GM21447 (cell line): ENCODE data around the gene SCTR.

Experiments
- ATAC-seq: cut with Tn5 transposase; IDR thresholded peaks from one replicate; pipeline ENCODE4 v1.9.1; 2021; ENCODE audit not compliant: unreplicated experiment

SCTR gene

GRCh38 chr2:119449521-119449920 lies 74.8 kb downstream of the SCTR start:
- no peak for ATAC-seq

DNA sequence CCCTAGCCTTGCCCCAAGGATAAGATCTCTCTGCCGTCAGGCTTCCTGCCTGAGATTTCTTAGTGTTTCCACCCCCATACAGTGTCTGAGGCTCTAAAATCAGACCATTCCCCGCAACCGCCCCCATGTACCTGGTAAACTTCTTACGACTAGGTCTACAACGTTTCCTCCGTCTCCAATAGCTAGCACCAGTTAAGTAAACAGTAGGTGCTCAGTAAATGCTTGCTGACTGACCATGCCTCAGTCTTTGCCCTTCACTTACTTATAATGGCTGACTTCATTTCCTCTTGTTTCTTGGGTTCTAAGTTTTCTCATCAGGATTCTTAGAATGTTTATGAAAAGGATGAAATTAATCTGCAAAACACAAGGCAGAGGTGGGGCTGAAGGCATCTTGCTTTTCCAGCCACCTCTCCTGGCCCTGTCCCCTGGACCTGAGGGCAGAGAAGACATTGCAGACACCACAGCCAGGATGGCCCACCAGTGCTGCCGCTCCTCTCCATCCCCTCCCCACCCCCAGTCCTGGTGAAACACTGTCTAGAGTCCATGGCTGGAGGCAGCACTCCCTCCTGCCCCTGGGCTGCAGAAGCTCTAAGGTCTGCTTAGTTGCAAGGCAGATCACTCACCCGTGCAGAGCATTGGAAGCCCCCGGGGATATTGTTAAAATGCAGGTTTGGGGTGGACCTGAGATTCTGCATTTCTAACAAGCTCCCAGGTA lies 75.7 kb downstream of the SCTR start:
- no peak for ATAC-seq

DNA sequence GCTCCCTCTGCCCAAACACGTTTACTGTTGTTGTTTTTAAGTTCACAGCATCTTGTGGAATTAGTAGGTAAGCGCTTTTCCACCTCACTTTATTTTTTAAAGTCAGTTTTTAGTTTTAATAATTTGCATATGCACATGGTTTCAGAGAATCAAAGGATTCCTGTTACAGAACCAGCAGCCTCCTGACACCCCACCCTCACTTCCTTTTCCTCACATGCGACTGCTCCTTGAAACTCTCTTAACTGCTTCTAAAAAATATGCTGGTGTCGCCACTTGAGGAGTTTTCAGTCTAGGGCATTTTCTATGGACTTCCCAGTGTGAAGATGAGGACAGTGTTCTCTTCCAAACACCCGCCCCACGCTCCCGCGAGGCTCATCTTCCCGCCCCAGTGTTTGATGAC lies 78.2 kb downstream of the SCTR start:
- no peak for ATAC-seq

DNA sequence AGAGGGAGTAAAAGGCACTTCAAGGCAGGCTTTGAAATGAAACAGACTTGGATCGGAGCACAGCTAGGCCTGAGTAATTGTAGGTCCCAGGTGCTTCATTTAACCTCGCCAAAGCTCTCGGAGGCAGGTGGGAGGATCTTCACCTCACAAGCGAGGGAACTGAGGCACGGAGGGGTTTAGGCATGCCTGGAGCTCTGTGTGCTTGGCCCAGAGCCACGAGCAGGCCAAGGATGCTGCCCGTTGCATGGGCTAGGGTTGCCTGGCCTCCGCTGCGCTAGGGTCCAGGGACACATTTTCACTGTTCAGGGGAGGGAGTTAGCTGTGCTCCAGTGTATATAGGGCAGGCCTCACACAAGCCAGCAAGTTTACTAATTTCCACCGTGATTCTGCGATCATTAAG lies 81.4 kb downstream of the SCTR start:
- no peak for ATAC-seq

DNA sequence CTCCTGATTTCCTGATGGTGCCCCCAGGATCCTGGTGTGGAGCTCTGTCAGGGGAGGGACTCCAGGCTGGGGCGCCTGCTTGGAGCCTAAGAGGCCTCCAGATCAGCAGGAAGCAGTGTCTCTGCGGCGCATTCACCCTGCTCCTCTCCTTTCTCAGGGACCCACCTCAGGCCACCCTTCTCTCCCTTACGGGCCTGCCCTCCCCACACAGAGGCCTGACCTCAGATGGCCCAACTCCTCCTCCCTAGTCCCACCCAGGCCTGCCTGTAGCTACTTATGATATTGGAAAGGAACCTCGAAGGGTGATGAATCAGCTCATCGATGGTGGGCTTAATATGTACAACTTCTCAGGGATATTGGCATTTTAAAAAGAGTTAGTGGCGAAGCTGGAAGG lies 82.1 kb downstream of the SCTR start:
- ATAC-seq, result no peak

DNA sequence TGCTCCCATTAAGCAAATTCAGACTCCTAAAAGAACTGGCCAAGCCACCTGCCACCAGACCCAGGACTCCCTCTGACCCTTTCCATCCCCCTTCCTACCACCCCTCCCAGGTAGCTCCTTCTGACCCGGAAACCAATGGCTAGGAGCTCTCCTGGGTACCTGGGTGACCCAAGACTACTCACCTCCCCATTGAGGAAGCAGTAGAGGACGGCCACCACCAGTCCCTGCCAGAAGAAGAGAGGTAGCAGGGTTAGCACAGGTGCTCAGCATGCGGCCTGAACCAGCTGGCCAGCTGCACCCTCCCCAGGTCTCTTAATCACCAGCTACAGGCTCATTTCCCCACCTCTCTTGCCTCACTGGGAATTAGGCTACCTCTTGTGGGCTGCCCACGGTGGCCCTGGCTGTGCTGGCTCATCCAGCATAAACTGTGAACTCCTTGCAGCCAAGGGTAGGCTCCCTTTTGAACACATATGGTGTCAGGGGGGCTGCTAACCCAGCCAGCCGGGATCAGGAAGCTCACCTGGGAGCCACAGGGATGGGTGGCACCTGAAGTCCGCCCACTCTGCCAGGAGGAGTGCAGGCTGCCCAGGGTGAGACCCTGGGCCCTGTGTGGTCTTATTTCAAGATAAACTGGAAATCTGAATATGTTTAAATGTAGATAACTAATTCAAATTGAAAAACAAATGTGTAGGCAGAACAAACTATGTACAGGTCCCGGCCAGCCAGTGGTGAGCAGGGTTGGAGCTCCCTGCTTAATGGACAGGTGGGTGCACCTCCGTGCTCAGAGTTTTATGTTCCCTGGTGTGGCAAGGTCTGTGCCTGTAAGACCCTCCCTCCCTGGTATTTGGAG lies 82.7 kb downstream of the SCTR start:
- no peak for ATAC-seq

DNA sequence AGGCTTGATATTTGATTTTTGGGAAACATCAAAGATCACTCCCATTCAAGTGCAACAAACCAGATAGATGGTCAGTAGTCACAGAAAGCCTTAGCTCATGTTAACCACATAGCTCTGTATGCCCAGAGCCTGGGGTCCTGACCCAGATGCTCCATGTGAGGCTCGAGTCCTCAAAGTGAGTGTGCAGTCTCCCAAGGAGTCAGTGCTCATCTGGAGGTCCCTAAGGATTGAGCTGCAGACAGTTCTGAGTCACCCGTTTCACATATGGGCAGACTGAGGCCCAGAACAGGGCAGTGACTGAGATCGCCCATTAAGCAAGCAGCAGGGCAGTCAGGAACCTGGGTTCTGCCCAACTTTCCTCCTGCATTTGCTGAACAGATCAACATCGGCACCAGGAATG lies 83.4 kb downstream of the SCTR start:
- no peak for ATAC-seq

DNA sequence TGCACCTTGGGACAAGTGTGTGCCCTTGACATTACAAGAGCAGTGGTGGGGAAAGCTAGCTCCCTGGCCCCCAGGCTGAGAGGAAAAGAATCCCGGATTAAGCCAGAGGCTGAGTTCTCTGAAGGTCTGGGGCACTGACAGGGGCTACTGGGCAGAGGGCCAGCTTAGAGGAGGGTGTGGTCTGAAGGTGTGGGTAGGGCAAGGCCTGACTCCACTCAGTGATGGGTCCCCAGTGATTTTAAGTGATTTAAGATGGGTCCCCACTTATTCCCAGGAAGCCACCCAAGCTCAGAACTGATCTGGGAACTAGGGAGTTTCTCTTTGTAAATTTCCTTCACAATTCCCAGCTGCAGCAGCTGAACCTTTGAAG lies 83.8 kb downstream of the SCTR start:
- ATAC-seq, result no peak

- ATAC-seq, result no peak
Measured at GRCh38 chr2:119439574-119440500, 84.4 kb downstream of the SCTR start.

DNA sequence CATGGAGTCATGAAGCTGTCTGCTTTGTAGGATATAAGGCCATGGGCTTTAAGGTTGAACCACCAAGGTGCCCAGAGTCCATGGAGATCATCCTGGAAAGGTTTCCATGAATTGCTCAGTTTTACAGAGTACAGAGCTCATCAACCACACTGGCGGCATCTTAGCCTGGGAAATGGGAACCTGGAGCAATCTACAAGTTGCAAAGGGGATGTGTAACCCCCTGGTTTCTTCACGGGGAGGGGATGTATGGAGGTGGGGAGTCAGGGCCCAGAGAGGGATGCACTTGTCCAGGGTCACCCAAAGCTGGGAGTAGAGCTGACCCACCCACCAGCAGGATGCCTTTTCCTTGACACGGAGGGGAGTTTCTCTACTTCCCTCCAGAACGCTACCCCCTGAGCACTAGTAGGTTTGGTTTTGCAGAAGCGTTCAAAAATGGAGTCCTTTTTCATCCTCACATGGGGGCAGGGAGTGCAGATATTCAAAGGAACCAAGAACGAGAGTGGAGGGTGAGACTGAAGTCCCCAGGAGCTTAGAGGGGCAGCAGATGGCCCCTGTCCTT lies 85.5 kb downstream of the SCTR start:
- ATAC-seq, result no peak

GRCh38 chr2:119438128-119438656 lies 86.1 kb downstream of the SCTR start:
- ATAC-seq, result no peak

GRCh38 chr2:119436993-119437772 lies 87.1 kb downstream of the SCTR start:
- ATAC-seq, result no peak

- ATAC-seq, result no peak
Measured at GRCh38 chr2:119435953-119436297, 88.4 kb downstream of the SCTR start.

DNA sequence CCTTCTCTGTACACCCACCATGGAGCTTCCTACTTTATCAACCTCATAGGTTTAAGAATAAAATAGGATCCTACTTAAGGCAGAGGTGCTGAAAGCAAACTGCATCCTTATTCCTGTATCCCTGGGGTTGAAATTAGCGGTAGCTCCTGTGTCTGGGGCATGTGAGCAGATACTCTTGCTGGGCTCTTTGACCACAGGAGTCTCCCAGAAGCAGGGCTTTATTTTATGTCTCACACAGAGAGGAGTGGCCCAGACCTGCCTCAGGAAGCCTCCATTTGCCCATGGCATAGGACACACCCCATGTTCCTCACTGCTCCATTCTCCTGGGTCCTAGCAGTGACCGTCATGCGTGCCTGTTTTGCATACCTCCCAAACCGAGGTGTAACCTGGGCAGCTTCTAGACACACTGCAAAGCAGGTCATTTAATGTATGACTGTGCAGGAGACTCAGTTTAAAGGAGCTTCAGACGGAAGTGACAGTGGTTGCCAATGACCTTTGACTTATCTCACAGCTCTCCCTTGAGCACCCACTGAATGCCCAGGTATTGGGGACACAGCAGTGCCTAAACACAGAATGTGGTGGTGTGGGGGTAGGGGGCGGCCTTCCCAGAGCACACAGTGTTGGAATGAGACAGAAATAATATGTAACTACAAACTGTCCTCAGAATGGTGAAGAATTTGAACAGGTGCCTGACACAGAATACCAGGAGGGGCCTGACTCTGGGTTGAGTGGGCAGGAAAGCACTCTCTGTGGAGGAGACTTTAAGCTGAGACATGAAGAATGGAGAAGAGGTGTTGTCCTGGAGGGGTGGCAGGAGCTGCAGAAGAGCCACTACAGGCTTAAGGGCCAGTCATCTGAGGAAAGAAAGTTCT lies 89.0 kb downstream of the SCTR start:
- no peak for ATAC-seq

DNA sequence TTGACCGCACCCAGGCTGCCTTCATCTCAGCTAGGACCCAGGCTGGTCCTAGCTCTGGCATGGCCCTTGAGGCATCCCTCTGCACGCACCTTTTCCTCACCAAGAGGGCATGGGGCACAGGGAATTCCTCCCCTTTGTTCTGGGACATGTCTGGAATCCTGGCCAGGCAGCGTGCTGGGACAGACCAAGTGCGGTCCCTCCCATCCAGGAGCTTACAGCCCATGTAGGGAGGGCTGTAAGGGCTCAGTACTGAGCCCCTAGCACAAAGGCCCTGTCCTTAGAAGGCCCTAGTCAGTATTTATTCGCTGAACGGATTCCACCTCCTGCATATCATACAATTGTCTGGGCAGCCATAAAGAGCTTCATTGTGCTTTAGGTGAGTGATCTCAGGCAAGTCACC lies 89.6 kb downstream of the SCTR start:
- ATAC-seq, result no peak

- no peak for ATAC-seq
Measured at GRCh38 chr2:119433636-119434327, 90.5 kb downstream of the SCTR start.

- no peak for ATAC-seq
Measured at GRCh38 chr2:119432851-119433522, 91.3 kb downstream of the SCTR start.
